ENCODE data around the gene EFNB1.

Gene EFNB1

GRCh38 chrX:68851082-68851481, 22.3 kb downstream of the EFNB1 start:
- CTCF ChIA-PET: no interaction called here
- POLR2A ChIA-PET: no interaction called here
- no peak for TF ChIP-seq CTCF (IDR thresholded peaks at IDR 0.05; ENCODE audit: control extremely low read depth, extremely low read depth, low read depth, missing control alignments)
- DNase-seq (ENCODE audit: extremely low spot score): no peak

GRCh38 chrX:68852046-68852445, 23.2 kb downstream of the EFNB1 start:
- no peak for DNase-seq (ENCODE audit: extremely low spot score)
- no peak for TF ChIP-seq CTCF (IDR thresholded peaks at IDR 0.05; ENCODE audit: control extremely low read depth, extremely low read depth, low read depth, missing control alignments)
- CTCF ChIA-PET: no interaction called here
- POLR2A ChIA-PET: no interaction called here

- CTCF ChIA-PET: no interaction called here
- DNase-seq (ENCODE audit: extremely low spot score): no peak
- TF ChIP-seq CTCF (IDR thresholded peaks at IDR 0.05; ENCODE audit: control extremely low read depth, extremely low read depth, low read depth, missing control alignments): no peak
- POLR2A ChIA-PET: no interaction called here
Observed at GRCh38 chrX:68853665-68854251, 24.9 kb downstream of the EFNB1 start.

GRCh38 chrX:68865300-68865699, 36.5 kb downstream of the EFNB1 start:
- CTCF ChIA-PET: no interaction called here
- POLR2A ChIA-PET: no interaction called here
- no peak for DNase-seq (ENCODE audit: extremely low spot score)
- no peak for TF ChIP-seq CTCF (IDR thresholded peaks at IDR 0.05; ENCODE audit: control extremely low read depth, extremely low read depth, low read depth, missing control alignments)

GRCh38 chrX:68865926-68866325, 37.1 kb downstream of the EFNB1 start:
- POLR2A ChIA-PET: no interaction called here
- CTCF ChIA-PET: no interaction called here
- no peak for TF ChIP-seq CTCF (IDR thresholded peaks at IDR 0.05; ENCODE audit: control extremely low read depth, extremely low read depth, low read depth, missing control alignments)
- no peak for DNase-seq (ENCODE audit: extremely low spot score)

GRCh38 chrX:68867458-68868112, 38.8 kb downstream of the EFNB1 start:
- TF ChIP-seq CTCF (IDR thresholded peaks at IDR 0.05; ENCODE audit: control extremely low read depth, extremely low read depth, low read depth, missing control alignments): no peak
- ChIA-PET CTCF (no interaction called here), POLR2A (no interaction called here)
- DNase-seq (ENCODE audit: extremely low spot score): no peak
